Activated CD4-positive, alpha-beta T cell treated with anti-CD3 and anti-CD28 coated beads, Interleukin-2, amount 10 ng/mL, durations not matched to agents 7 days and 5 days (primary cell): ENCODE measurements around the gene ZNF383. TPM values are rescaled to one million over a fixed set of nuclear protein-coding genes. Genes with fewer than 3 reads are reported as not detected.
"Not testable (repeated sequence)": the region's sequence is repeated elsewhere in the genome, so short reads cannot be mapped to it uniquely, and the experiment has no call there.

ENCODE experiments used
- CTCF ChIA-PET: fragments of 350-600 bp; sonication (Branson Sonifier 250); formaldehyde crosslinking; loops from one replicate; lab custom pipeline; 2021; ENCODE audit warnings: antibody characterized with exemption; lab: Charles Lee
- POLR2A ChIA-PET: fragments of 350-600 bp; sonication (Branson Sonifier 250); formaldehyde crosslinking; loops from one replicate; lab custom pipeline; 2021; ENCODE audit warnings: antibody characterized with exemption; lab: Charles Lee
- DNase-seq: peaks from one replicate; pipeline ENCODE4 v3.0.0-alpha.2; 2020
- H3K27ac Mint-ChIP-seq: one replicate; pipeline ENCODE4 v1.8.0; 2021; ENCODE audit warnings: mild to moderate bottlenecking, moderate library complexity, mixed read lengths
- H3K27me3 Mint-ChIP-seq: one replicate; pipeline ENCODE4 v1.8.0; 2021; ENCODE audit warnings: mixed read lengths
- H3K36me3 Mint-ChIP-seq: one replicate; pipeline ENCODE4 v1.8.0; 2021; ENCODE audit warnings: low read depth, mixed read lengths
- H3K4me1 Mint-ChIP-seq: one replicate; pipeline ENCODE4 v1.8.0; 2021; ENCODE audit warnings: mixed read lengths
- H3K4me3 Mint-ChIP-seq: one replicate; pipeline ENCODE4 v1.8.0; 2021; ENCODE audit warnings: mild to moderate bottlenecking, moderate library complexity, mixed read lengths
- H3K9me3 Mint-ChIP-seq: one replicate; pipeline ENCODE4 v1.8.0; 2021; ENCODE audit warnings: mixed read lengths
- total RNA-seq, 2 experiments: library from RNA; stranded (reverse); gene quantifications; one replicate each; pipeline ENCODE4 v1.2.3, GENCODE V29; 2021

The ZNF383 gene
- total RNA-seq, 2 experiments from 2014 or later, result 12.4 TPM

DNA sequence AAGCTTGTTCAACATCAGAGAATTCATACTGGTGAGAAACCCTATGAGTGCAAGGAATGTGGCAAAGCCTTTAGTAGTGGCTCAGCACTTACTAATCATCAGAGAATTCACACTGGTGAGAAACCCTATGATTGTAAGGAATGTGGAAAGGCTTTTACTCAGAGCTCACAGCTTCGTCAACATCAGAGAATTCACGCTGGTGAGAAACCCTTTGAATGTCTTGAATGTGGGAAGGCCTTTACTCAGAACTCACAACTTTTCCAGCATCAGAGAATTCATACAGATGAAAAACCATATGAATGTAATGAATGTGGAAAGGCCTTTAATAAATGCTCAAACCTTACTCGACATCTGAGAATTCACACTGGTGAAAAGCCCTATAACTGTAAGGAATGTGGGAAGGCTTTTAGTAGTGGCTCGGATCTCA lies 25.2 kb downstream of the ZNF383 start:
- H3K4me3 Mint-ChIP-seq, result no peak overlapping the region
- no peak overlapping the region for H3K27ac Mint-ChIP-seq
- no peaks in the 10 kb centered on the region for H3K4me1 Mint-ChIP-seq
- no peak for DNase-seq
- no peaks in the 10 kb centered on the region for H3K27me3 Mint-ChIP-seq
- H3K9me3 Mint-ChIP-seq, result peaks cover 49% of the 10 kb centered on the region
- H3K36me3 Mint-ChIP-seq, result peaks cover 60% of the 10 kb centered on the region
- POLR2A ChIA-PET, result no interaction called here
- CTCF ChIA-PET, result interaction anchor here (0.7 kb wide), 1 partner anchor 18 kb away, joined by 5 read pairs; no protein-coding TSS in a partner anchor

DNA sequence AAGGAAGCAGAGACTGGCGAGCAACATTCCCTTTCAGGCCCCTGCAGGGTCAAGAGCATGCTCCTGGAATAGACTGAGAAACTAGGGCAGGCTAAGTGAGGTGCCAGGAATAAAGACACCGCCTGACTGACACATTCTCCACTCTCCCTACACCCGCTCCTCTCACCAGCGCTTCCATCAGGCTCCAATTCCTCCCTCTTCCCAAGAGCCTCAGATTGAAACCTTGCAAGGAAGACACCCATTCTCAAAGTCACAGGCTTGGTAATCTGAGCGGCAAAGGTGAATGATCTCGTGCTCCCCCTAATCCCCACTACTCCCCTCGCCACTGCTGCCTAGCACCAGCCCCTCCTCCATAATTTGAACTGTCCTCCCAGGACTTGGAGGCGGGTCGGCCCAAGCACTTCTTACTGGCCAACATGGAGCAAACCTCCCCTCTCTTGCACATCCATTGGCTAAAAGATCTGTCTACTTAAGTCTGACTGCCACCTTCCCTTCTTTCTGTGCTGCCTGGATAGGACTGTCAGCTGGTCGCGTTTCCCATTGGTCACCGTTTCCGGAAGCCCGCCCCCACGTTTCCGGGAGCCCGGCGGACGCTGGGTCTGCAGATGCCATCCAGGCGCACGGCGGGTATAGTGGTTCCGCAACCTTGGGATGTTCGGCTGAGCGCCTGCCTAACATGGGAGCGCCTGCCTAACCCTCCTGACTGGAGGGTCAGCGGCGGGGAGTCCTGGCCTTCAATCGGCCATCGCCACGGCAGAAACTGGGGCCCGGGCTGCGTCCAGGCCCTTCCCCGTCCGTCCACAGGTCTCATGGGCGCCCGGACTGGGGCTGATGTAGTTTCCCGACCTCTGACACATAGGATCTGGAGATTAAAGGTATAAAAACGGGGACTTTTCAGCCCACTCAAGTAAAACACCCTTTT lies 33.6 kb downstream of the ZNF383 start:
- H3K4me3 Mint-ChIP-seq, result peak overlapping the region; percentile 68
- H3K9me3 Mint-ChIP-seq, result peaks cover 56% of the 10 kb centered on the region
- ChIA-PET CTCF (no interaction called here), POLR2A (no interaction called here)
- DNase-seq, result peak; percentile 57
- H3K27ac Mint-ChIP-seq, result no peak overlapping the region
- H3K27me3 Mint-ChIP-seq, result no peaks in the 10 kb centered on the region
- peaks cover 16% of the 10 kb centered on the region for H3K36me3 Mint-ChIP-seq
- peaks cover 8% of the 10 kb centered on the region for H3K4me1 Mint-ChIP-seq

DNA sequence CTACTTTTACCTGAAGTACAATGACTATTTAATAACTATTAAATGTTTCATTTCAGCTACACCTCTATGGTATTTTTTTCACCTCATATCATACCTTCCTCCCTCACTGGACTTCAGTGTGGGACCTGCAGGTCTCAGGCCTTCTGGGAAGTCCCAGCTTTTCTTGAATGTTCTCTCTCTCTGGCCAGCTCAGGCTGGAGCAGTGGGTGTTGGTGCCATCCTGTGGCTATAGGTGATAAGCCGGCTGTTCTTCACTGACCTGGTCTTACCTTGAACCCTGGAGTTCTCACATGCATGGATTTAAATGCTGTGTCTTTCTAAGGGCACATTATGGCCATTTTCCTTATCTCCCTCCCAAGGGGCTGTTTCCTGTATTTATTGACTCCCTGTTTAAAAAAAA lies 45.0 kb downstream of the ZNF383 start:
- H3K4me1 Mint-ChIP-seq, H3K4me3 Mint-ChIP-seq, CTCF ChIA-PET, H3K27me3 Mint-ChIP-seq, H3K27ac Mint-ChIP-seq, POLR2A ChIA-PET, DNase-seq, H3K36me3 Mint-ChIP-seq: not testable (repeated sequence)
- peaks cover 17% of the 10 kb centered on the region for H3K9me3 Mint-ChIP-seq

DNA sequence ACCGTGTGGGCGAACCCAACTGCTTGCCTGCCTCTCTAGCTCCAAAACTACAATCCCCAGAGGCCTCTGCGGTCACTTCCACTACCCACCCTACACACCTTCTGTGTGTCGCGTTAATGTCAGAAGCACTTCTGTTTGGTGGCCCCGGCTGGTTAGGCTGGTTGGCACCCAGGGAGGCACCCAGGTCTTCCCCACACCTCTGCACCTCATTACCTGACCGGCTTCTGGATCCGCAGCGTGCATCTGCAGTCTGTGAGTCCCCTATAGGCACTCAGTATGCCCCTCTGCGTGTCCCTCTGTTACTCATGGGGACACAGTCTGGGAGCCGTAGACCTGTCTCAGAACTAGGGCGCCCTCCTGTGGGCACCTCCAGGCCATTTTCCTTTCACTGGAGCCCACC lies 49.0 kb downstream of the ZNF383 start:
- CTCF ChIA-PET, result not testable (repeated sequence)

DNA sequence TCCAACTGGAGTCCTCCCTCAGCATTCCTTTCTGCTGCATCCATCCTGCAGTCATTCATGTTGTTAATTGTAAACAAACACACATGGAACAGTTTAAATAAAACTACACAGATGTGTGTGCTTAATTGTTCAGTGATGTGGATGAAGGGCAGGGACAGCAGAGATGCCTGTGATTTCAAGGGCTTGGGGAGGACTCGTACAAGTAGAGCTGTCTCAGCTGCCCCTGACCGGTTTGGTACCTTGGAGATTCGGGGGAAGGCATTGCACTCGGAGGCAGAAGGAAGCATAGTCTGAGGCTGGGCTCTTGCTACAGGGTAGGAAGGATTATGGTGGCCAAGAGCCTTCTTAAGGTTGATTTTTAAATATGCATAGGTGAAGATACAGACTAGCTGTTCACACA lies 49.7 kb downstream of the ZNF383 start:
- DNase-seq, H3K36me3 Mint-ChIP-seq, POLR2A ChIA-PET, H3K27me3 Mint-ChIP-seq, H3K27ac Mint-ChIP-seq, CTCF ChIA-PET, H3K9me3 Mint-ChIP-seq, H3K4me1 Mint-ChIP-seq, H3K4me3 Mint-ChIP-seq: not testable (repeated sequence)

More for the DNA sequence above, 49.0 kb downstream of the ZNF383 start:
- DNase-seq, H3K27me3 Mint-ChIP-seq, H3K4me1 Mint-ChIP-seq, H3K36me3 Mint-ChIP-seq, POLR2A ChIA-PET, H3K27ac Mint-ChIP-seq, H3K4me3 Mint-ChIP-seq: not testable (repeated sequence)
- H3K9me3 Mint-ChIP-seq, result peaks cover 13% of the 10 kb centered on the region

DNA sequence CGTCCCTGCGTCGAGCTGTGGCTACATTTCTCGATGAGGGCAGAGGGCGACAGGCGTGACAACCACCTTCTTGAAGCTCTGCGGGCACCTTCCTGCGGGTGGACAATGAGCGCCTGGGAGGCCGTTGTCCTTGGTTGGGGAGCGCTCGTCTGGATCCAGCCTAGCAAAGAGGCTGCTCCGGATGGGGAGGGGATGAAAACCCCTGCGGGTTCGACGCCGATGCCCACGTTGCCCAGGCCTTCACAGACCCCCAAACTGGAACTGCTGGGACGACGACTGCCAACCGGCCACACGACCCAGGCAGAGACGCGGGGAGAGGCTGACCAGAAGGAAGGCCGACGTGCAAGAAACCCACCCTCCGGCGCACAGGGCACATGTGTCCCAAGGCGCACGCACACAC lies 62.6 kb downstream of the ZNF383 start:
- CTCF ChIA-PET, H3K4me3 Mint-ChIP-seq, H3K27me3 Mint-ChIP-seq: not testable (repeated sequence)

DNA sequence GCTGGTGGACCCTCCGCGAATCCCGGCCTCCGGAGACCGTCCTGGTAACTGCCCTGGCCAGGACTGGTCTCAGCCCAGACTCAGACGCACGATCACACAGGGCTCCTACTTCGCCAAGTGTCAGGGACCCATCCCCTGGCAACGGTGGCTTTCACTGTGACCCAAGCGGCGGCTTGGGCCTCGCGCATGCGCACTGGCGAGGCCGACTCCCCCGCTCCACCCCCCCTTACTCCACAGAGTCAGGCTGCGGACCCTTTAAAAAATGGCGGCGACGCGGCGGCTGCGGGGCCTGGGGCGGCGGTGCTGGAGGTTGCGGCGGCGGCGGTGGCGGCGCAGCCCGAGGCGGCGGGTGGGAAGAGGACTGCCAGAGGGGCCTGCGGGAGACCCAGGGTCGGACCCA lies 66.0 kb downstream of the ZNF383 start:
- DNase-seq, H3K27ac Mint-ChIP-seq, H3K9me3 Mint-ChIP-seq, POLR2A ChIA-PET, CTCF ChIA-PET, H3K4me1 Mint-ChIP-seq, H3K4me3 Mint-ChIP-seq, H3K27me3 Mint-ChIP-seq, H3K36me3 Mint-ChIP-seq: not testable (repeated sequence)

More for the DNA sequence above, 62.6 kb downstream of the ZNF383 start:
- H3K36me3 Mint-ChIP-seq, POLR2A ChIA-PET, H3K4me1 Mint-ChIP-seq, H3K9me3 Mint-ChIP-seq, DNase-seq, H3K27ac Mint-ChIP-seq: not testable (repeated sequence)

DNA sequence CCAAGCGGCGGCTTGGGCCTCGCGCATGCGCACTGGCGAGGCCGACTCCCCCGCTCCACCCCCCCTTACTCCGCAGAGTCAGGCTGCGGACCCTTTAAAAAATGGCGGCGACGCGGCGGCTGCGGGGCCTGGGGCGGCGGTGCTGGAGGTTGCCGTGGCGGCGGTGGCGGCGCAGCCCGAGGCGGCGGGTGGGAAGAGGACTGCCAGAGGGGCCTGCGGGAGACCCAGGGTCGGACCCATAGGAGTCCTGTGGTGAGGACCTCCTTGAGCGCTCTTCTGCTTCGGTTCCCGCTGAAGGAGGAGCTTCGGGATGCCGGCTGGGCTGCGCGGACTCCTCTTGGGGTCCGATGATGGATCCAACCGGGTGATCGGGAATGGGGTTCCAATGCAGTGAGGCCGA lies 71.2 kb downstream of the ZNF383 start:
- H3K27me3 Mint-ChIP-seq, H3K36me3 Mint-ChIP-seq, H3K9me3 Mint-ChIP-seq, CTCF ChIA-PET, DNase-seq, POLR2A ChIA-PET, H3K27ac Mint-ChIP-seq, H3K4me1 Mint-ChIP-seq, H3K4me3 Mint-ChIP-seq: not testable (repeated sequence)

DNA sequence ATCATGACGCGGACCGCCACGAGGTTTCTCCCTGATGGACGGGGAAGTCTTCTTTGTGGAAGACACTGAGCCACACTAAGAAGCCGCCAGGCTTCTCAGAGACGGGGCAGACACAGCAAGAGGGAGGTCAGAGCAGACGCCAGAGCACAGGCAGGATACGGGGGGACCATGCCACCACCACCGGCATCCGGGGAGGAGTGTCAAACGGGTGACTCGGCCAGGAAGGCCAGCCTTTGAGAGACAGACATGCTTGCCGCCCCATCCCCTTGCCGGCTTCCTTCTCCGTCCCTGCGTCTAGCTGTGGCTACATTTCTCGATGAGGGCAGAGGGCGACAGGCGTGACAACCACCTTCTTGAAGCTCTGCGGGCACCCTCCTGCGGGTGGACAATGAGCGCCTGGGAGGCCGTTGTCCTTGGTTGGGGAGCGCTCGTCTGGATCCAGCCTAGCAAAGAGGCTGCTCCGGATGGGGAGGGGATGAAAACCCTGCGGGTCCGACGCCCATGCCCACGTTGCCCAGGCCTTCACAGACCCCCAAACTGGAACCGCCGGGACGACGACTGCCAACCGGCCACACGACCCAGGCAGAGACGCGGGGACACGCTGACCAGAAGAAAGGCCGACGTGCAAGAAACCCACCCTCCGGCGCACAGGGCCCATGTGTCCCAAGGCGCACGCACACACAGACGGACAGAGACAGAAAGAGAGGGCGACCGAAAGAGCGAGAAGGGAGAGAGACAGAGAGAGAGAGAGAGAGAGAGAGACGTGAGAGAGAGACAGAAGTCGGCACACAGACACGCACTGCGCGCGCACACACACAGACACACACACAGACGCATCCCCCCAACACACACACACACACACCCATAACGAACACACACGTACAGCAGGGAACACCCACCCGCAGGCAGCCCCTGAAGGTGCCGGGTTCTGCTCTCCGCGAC lies 75.3 kb downstream of the ZNF383 start:
- H3K36me3 Mint-ChIP-seq, result not testable (repeated sequence)

DNA sequence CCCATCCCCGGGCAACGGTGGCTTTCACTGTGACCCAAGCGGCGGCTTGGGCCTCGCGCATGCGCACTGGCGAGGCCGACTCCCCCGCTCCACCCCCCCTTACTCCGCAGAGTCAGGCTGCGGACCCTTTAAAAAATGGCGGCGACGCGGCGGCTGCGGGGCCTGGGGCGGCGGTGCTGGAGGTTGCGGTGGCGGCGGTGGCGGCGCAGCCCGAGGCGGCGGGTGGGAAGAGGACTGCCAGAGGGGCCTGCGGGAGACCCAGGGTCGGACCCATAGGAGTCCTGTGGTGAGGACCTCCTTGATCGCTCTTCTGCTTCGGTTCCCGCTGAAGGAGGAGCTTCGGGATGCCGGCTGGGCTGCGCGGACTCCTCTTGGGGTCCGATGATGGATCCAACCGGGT lies 76.2 kb downstream of the ZNF383 start:
- H3K4me1 Mint-ChIP-seq, H3K4me3 Mint-ChIP-seq, H3K27me3 Mint-ChIP-seq, POLR2A ChIA-PET, CTCF ChIA-PET, DNase-seq, H3K36me3 Mint-ChIP-seq, H3K27ac Mint-ChIP-seq, H3K9me3 Mint-ChIP-seq: not testable (repeated sequence)

More for the DNA sequence above, 75.3 kb downstream of the ZNF383 start:
- H3K9me3 Mint-ChIP-seq, H3K4me1 Mint-ChIP-seq, H3K27me3 Mint-ChIP-seq, H3K27ac Mint-ChIP-seq, H3K4me3 Mint-ChIP-seq, POLR2A ChIA-PET, CTCF ChIA-PET: not testable (repeated sequence)
- peak; percentile 43 for DNase-seq

Other genes starting within 250 kb of the ZNF383 start
- gene ZNF420, start 139.8 kb upstream of the ZNF383 start, total RNA-seq, result 10 to 100 TPM; 10.3 to 14.3 TPM
- 10 to 100 TPM in 1 of 2 experiments, 1 to 10 TPM in 1; 9.2 to 10.9 TPM for gene ZNF585A, start 45.5 kb upstream of the ZNF383 start, total RNA-seq
- gene ZNF585B, start 7.7 kb upstream of the ZNF383 start, total RNA-seq, result 10 to 100 TPM; 12.0 to 15.7 TPM
- 1 to 10 TPM; 7.8 to 8.8 TPM for gene ZNF527, start 152.9 kb downstream of the ZNF383 start, total RNA-seq
- gene ZNF569, start 249.2 kb downstream of the ZNF383 start, total RNA-seq, result 10 to 100 TPM in 1 of 2 experiments, 1 to 10 TPM in 1; 8.0 to 10.4 TPM